Spinal cord (tissue), 10 donors: ENCODE results near the gene C1orf21. TPM values are rescaled to one million over a fixed set of nuclear protein-coding genes. Genes with fewer than 3 reads are reported as not detected.

Experiments
- DNase-seq, 6 donors: peaks; one replicate each; pipeline versions ENCODE4 v3.0.0 to v3.0.0-alpha.2; 2013 to 2015; ENCODE audit warnings: low spot score in 6 of 6, low read depth in 4 of 6
- H3K27ac ChIP-seq: one replicate; pipeline ENCODE4 v1.5.1; 2013; ENCODE audit warnings: low read depth, low read length, control low read depth
- H3K27me3 ChIP-seq: one replicate; pipeline ENCODE4 v1.6.1; 2013; ENCODE audit warnings: low read length; ENCODE audit not compliant: control insufficient read depth, insufficient read depth
- H3K36me3 ChIP-seq: one replicate; pipeline ENCODE4 v1.6.1; 2013; ENCODE audit warnings: low read length; ENCODE audit not compliant: control insufficient read depth, insufficient read depth
- H3K4me1 ChIP-seq: one replicate; pipeline ENCODE4 v1.6.1; 2013; ENCODE audit warnings: low read length; ENCODE audit not compliant: control insufficient read depth, insufficient read depth
- H3K4me3 ChIP-seq: one replicate; pipeline ENCODE4 v1.5.1; 2013; ENCODE audit warnings: low read depth, low read length, control low read depth
- H3K9me3 ChIP-seq: one replicate; pipeline ENCODE4 v1.6.1; 2013; ENCODE audit warnings: low read length; ENCODE audit not compliant: control insufficient read depth, insufficient read depth
- WGBS: methylation state at CpG from one replicate; pipeline ENCODE4 v1.1.5; 2013; ENCODE audit warnings: missing lambda C conversion rate; ENCODE audit not compliant: insufficient coverage; 5-methylcytosine and 5-hydroxymethylcytosine counted together
- polyA plus RNA-seq, 2 donors: library from polyadenylated mRNA; unstranded; fragments of 120-200 nt; gene quantifications; one replicate each; pipeline ENCODE4 v1.2.1, GENCODE V29; 2013; ENCODE audit not compliant: insufficient read length in 2 of 2
- total RNA-seq, 2 donors: library from RNA; depleted of rRNA in 1 of 2; stranded (reverse); fragments of 120-200 nt in 1 of 2; fragments of >200 nt in 1 of 2; gene quantifications; one replicate each; pipeline versions ENCODE4 v1.2.3 to v1.2.4, GENCODE V29; 2013 to 2014
- donor health status: healthy.

Gene C1orf21
- total and polyA plus RNA-seq, 4 donors, result 17.6 to 55.5 (median 31.9) TPM

- no peak overlapping the region for H3K27ac ChIP-seq
- no peaks in the 10 kb centered on the region for H3K36me3 ChIP-seq
- H3K4me3 ChIP-seq, result no peak overlapping the region
- no peaks in the 10 kb centered on the region for H3K27me3 ChIP-seq
- DNase-seq, result no peak
- H3K9me3 ChIP-seq, result peaks cover 1% of the 10 kb centered on the region
- 98% methylated on average over 3 of the region's 3 CpGs for WGBS
- peaks cover 7% of the 10 kb centered on the region for H3K4me1 ChIP-seq
Measured at GRCh38 chr1:184640505-184640904, 253.7 kb downstream of the C1orf21 start.

GRCh38 chr1:184641894-184642293 is 255.1 kb downstream of the C1orf21 start:
- no peaks in the 10 kb centered on the region for H3K36me3 ChIP-seq

GRCh38 chr1:184643661-184644060 is 256.8 kb downstream of the C1orf21 start:
- Histone ChIP-seq H3K27me3 (no peaks in the 10 kb centered on the region), H3K9me3 (no peaks in the 10 kb centered on the region), H3K36me3 (no peaks in the 10 kb centered on the region), H3K27ac (no peak overlapping the region), H3K4me1 (no peaks in the 10 kb centered on the region), H3K4me3 (no peak overlapping the region)
- no CpG with 5 or more reads among the region's 1 CpG for WGBS
- no peak for DNase-seq

More at GRCh38 chr1:184641894-184642293, 255.1 kb downstream of the C1orf21 start:
- no peak overlapping the region for H3K27ac ChIP-seq
- no CpG with 5 or more reads among the region's 2 CpGs for WGBS
- H3K27me3 ChIP-seq, result no peaks in the 10 kb centered on the region
- peaks cover 1% of the 10 kb centered on the region for H3K9me3 ChIP-seq
- DNase-seq, result no peak
- H3K4me3 ChIP-seq, result no peak overlapping the region
- H3K4me1 ChIP-seq, result no peaks in the 10 kb centered on the region

- no peak overlapping the region for H3K27ac ChIP-seq
- H3K4me3 ChIP-seq, result no peak overlapping the region
- no peaks in the 10 kb centered on the region for H3K27me3 ChIP-seq
- H3K36me3 ChIP-seq, result no peaks in the 10 kb centered on the region
- peaks cover 1% of the 10 kb centered on the region for H3K9me3 ChIP-seq
- WGBS, result 95% methylated on average over 11 of the region's 11 CpGs
- H3K4me1 ChIP-seq, result no peaks in the 10 kb centered on the region
- DNase-seq, result no peak
Measured at GRCh38 chr1:184644771-184645170, 257.9 kb downstream of the C1orf21 start.

GRCh38 chr1:184646178-184646701 is 259.4 kb downstream of the C1orf21 start:
- H3K36me3 ChIP-seq, result no peaks in the 10 kb centered on the region
- peaks cover 1% of the 10 kb centered on the region for H3K9me3 ChIP-seq
- 32% methylated on average over 1 of the region's 3 CpGs for WGBS
- peak in 1 of 6 donors; percentile 21 for DNase-seq
- H3K4me3 ChIP-seq, result no peak overlapping the region
- no peaks in the 10 kb centered on the region for H3K4me1 ChIP-seq
- no peaks in the 10 kb centered on the region for H3K27me3 ChIP-seq
- H3K27ac ChIP-seq, result no peak overlapping the region

GRCh38 chr1:184646824-184647223 is 260.0 kb downstream of the C1orf21 start:
- Histone ChIP-seq H3K4me1 (no peaks in the 10 kb centered on the region), H3K36me3 (no peaks in the 10 kb centered on the region), H3K27ac (no peak overlapping the region), H3K9me3 (peaks cover 1% of the 10 kb centered on the region), H3K27me3 (no peaks in the 10 kb centered on the region), H3K4me3 (no peak overlapping the region)
- peak in 1 of 6 donors; percentile 11 for DNase-seq
- WGBS, result 84% methylated on average over 2 of the region's 3 CpGs

- Histone ChIP-seq H3K9me3 (peaks cover 1% of the 10 kb centered on the region), H3K27ac (no peak overlapping the region), H3K27me3 (no peaks in the 10 kb centered on the region), H3K36me3 (no peaks in the 10 kb centered on the region), H3K4me3 (no peak overlapping the region), H3K4me1 (no peaks in the 10 kb centered on the region)
- DNase-seq, result no peak
- 93% methylated on average over 4 of the region's 4 CpGs for WGBS
Measured at GRCh38 chr1:184647471-184647870, 260.6 kb downstream of the C1orf21 start.

- DNase-seq, result no peak
- 100% methylated on average over 1 of the region's 4 CpGs for WGBS
- no peak overlapping the region for H3K27ac ChIP-seq
Measured at GRCh38 chr1:184648160-184648855, 261.5 kb downstream of the C1orf21 start.

GRCh38 chr1:184648856-184649201 is 262.0 kb downstream of the C1orf21 start:
- 79% methylated on average over 3 of the region's 6 CpGs for WGBS
- Histone ChIP-seq H3K36me3 (no peaks in the 10 kb centered on the region), H3K9me3 (peaks cover 1% of the 10 kb centered on the region), H3K4me3 (no peak overlapping the region), H3K27ac (no peak overlapping the region), H3K4me1 (no peaks in the 10 kb centered on the region), H3K27me3 (no peaks in the 10 kb centered on the region)
- DNase-seq, result no peak

More at GRCh38 chr1:184648160-184648855, 261.5 kb downstream of the C1orf21 start:
- Histone ChIP-seq H3K27me3 (no peaks in the 10 kb centered on the region), H3K9me3 (peaks cover 1% of the 10 kb centered on the region), H3K36me3 (no peaks in the 10 kb centered on the region), H3K4me3 (no peak overlapping the region), H3K4me1 (no peaks in the 10 kb centered on the region)

GRCh38 chr1:184649451-184649888 is 262.6 kb downstream of the C1orf21 start:
- Histone ChIP-seq H3K27me3 (no peaks in the 10 kb centered on the region), H3K36me3 (no peaks in the 10 kb centered on the region), H3K4me1 (no peaks in the 10 kb centered on the region), H3K4me3 (no peak overlapping the region), H3K9me3 (peaks cover 1% of the 10 kb centered on the region), H3K27ac (no peak overlapping the region)
- no peak for DNase-seq
- WGBS, result 94% methylated on average over 6 of the region's 7 CpGs
